ENCODE results near the gene CADPS. TPM values are rescaled to one million over a fixed set of nuclear protein-coding genes. Genes with fewer than 3 reads are reported as not detected.

Gene CADPS
- total RNA-seq, 1 donor from 2014 or later, result 0.10 TPM

- DNase-seq (ENCODE audit: low spot score), result no peak
- no peak for ATAC-seq
Observed at GRCh38 chr3:62653796-62654195, 221.4 kb downstream of the CADPS start.

- DNase-seq (ENCODE audit: low spot score), result no peak
Observed at GRCh38 chr3:62647711-62648110, 227.5 kb downstream of the CADPS start.

GRCh38 chr3:62644493-62644892, 230.7 kb downstream of the CADPS start:
- no peak for ATAC-seq

More at GRCh38 chr3:62647711-62648110, 227.5 kb downstream of the CADPS start:
- ATAC-seq, result no peak

GRCh38 chr3:62638316-62638715, 236.9 kb downstream of the CADPS start:
- ATAC-seq (no peak), DNase-seq (ENCODE audit: low spot score) (no peak)

More at GRCh38 chr3:62644493-62644892, 230.7 kb downstream of the CADPS start:
- no peak for DNase-seq (ENCODE audit: low spot score)

- no peak for DNase-seq (ENCODE audit: low spot score)
- ATAC-seq, result no peak
Observed at GRCh38 chr3:62636235-62636826, 238.9 kb downstream of the CADPS start.

- ATAC-seq (no peak), DNase-seq (ENCODE audit: low spot score) (no peak)
Observed at GRCh38 chr3:62632510-62633294, 242.5 kb downstream of the CADPS start.

GRCh38 chr3:62631488-62631887, 243.7 kb downstream of the CADPS start:
- no peak for ATAC-seq

GRCh38 chr3:62630664-62631063, 244.6 kb downstream of the CADPS start:
- ATAC-seq, result no peak
- DNase-seq (ENCODE audit: low spot score), result no peak

More at GRCh38 chr3:62631488-62631887, 243.7 kb downstream of the CADPS start:
- DNase-seq (ENCODE audit: low spot score), result no peak

GRCh38 chr3:62625268-62625667, 249.9 kb downstream of the CADPS start:
- DNase-seq (ENCODE audit: low spot score) (no peak), ATAC-seq (no peak)

GRCh38 chr3:62624185-62624584, 251.0 kb downstream of the CADPS start:
- DNase-seq (ENCODE audit: low spot score), result no peak
- ATAC-seq, result no peak

GRCh38 chr3:62622553-62623174, 252.6 kb downstream of the CADPS start:
- DNase-seq (ENCODE audit: low spot score) (no peak), ATAC-seq (peak; percentile 93)

GRCh38 chr3:62621925-62622324, 253.3 kb downstream of the CADPS start:
- ATAC-seq (no peak), DNase-seq (ENCODE audit: low spot score) (no peak)

- DNase-seq (ENCODE audit: low spot score) (no peak), ATAC-seq (no peak)
Observed at GRCh38 chr3:62621176-62621575, 254.0 kb downstream of the CADPS start.

- ATAC-seq (no peak), DNase-seq (ENCODE audit: low spot score) (no peak)
Observed at GRCh38 chr3:62615258-62615849, 259.9 kb downstream of the CADPS start.

- ATAC-seq (no peak), DNase-seq (ENCODE audit: low spot score) (no peak)
Observed at GRCh38 chr3:62614527-62614926, 260.7 kb downstream of the CADPS start.

- ATAC-seq, result no peak
Observed at GRCh38 chr3:62611541-62612240, 263.5 kb downstream of the CADPS start.

GRCh38 chr3:62607287-62608029, 267.8 kb downstream of the CADPS start:
- ATAC-seq, result no peak
- no peak for DNase-seq (ENCODE audit: low spot score)

More at GRCh38 chr3:62611541-62612240, 263.5 kb downstream of the CADPS start:
- no peak for DNase-seq (ENCODE audit: low spot score)

GRCh38 chr3:62605413-62606068, 269.7 kb downstream of the CADPS start:
- DNase-seq (ENCODE audit: low spot score) (no peak), ATAC-seq (no peak)

- DNase-seq (ENCODE audit: low spot score) (no peak), ATAC-seq (no peak)
Observed at GRCh38 chr3:62604751-62605351, 270.4 kb downstream of the CADPS start.
